GM18511 (cell line): ENCODE data around the gene PIEZO2.

ENCODE experiments used
- ATAC-seq: cut with Tn5 transposase; IDR thresholded peaks from one replicate; pipeline ENCODE4 v1.9.1; 2021; ENCODE audit warnings: mild to moderate bottlenecking, moderate library complexity; ENCODE audit not compliant: unreplicated experiment

The PIEZO2 gene

GRCh38 chr18:10755855-10756254, 393.5 kb downstream of the PIEZO2 start:
- ATAC-seq = no peak

GRCh38 chr18:10754128-10754527, 395.2 kb downstream of the PIEZO2 start:
- ATAC-seq = no peak

- ATAC-seq = no peak
Observed at GRCh38 chr18:10752382-10752781, 397.0 kb downstream of the PIEZO2 start.

DNA sequence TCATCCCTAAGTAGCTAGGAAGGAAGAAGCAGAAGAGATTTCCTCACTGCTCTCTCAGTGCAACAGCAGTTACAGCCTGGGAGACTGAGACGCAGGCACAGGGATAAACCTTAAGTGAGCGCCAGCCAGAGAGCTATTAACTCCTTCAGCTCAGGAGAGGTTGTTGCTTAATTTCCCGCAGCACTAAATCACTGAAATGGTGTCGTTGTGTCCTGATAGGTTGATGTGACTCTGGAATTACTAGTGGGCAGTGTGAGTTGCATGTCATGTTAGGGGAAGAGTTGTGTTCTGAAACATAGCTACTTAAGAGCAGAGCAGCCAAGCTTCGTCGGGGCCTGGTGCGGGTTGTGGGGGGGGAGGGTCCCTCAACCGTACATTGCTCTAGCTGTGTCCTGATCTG, 397.7 kb downstream of the PIEZO2 start:
- ATAC-seq = no peak

GRCh38 chr18:10750191-10751035, 399.0 kb downstream of the PIEZO2 start:
- no peak for ATAC-seq

GRCh38 chr18:10748641-10749040, 400.7 kb downstream of the PIEZO2 start:
- no peak for ATAC-seq

DNA sequence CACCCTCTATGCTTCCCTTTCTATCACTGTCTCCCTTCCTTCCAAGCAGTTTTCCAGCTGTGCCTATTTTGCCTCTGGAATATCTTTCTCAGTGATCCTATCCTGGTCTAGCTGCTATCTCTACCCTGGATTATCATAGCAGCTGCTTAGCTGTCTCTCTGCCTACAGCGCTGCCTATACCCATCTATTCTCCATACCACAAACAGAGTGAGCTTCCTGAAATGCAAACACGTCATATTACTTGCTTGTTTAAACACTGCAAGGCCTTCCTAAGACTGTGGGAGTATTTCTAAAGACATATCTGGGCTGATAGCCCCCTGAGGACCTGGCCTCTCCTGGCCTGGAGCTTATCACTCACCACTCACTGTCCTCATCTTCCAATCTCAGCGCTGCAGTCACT, 403.4 kb downstream of the PIEZO2 start:
- no peak for ATAC-seq

DNA sequence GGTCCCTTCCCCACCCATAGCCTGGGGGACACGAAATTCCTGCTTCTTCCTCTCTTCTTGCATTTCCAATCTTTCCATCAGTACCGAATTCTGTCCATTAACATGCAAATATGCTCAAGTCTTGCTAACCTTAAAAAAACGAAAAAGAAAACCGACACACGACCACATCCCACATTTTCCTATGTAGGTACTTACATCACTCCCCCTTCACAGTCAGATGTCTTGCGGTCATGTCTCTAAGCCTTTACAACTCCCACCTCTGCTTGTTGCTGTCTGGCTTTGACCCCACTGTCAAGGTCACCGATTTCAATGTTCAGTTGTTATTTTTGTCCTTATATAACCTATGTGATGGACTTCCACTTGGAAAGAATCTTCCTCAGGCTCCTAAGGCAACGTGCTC, 404.1 kb downstream of the PIEZO2 start:
- ATAC-seq = no peak

DNA sequence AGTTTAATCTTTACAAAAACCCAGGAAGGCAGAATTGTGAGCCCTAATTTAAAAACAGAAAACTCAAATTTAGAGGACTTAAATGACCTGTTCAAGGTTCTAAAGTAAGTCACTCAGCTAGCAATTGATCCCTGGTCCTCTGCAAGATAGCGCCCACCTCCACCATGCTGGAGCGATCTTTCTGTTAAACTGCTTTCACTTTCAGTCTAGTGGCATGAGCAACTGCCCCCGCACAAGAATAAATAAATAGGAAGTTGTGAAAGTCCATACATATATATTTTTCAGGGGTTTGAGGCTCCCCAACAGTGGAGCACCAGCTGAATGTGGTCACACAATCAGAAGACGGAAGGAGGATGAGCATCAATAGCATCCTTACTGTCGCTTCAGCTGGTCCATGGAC, 405.6 kb downstream of the PIEZO2 start:
- ATAC-seq = no peak

- ATAC-seq = no peak
Observed at GRCh38 chr18:10739152-10739551, 410.2 kb downstream of the PIEZO2 start.

DNA sequence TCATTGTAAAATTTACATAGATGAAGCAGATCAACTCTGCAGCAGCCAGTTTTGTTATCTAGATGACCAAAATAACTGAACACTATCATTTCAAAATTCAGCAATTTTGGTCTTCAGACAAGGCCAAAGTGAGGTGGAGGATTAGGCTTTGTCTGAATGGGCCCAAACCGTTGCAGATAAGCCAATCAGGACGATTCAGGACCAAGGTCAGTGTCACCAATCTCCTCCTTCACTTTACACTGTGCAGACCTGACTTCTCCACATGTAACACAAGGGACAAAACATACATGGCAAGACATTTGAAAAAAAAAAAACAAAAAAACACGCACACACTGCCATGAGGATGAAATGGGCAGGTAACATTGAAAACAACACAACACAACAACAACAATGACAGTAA, 412.4 kb downstream of the PIEZO2 start:
- ATAC-seq = no peak

DNA sequence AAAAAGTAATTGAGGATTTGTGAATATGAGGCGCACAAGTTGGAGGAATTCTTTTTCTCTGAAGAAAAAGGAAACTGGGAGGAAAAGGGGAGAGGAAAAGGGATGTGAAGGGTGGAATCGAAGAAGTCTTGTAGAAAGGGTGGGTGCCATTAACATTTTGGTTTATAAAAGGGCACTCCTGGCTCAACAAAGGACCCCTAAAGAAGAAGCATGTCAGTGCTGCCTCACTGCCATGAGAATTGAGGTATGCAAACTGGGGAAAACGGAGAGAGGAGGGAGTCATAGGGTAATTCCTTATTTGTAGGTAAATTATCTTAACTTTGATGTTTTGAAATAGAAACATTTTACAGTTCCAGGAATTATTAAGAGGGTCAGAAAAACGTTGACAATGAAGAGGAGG, 416.4 kb downstream of the PIEZO2 start:
- no peak for ATAC-seq

DNA sequence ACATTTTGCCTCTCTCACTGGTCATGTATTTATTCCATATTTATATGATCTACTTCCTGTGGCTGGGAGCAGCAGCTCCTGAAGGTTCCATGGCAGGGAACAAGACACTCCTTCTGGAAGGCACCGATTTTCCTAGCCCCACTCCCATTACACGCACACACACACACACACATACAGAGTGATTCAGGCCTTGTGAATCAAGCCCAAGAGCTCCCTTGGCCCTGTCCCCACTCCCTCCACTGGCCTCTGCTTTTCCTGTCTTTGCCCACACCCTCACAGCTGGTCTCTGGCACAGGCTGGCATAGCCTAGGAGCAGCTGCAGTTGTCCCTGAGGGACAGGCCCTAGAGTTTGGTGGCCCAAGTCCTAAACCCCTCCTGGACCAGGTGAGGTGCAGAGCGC, 421.9 kb downstream of the PIEZO2 start:
- no peak for ATAC-seq

DNA sequence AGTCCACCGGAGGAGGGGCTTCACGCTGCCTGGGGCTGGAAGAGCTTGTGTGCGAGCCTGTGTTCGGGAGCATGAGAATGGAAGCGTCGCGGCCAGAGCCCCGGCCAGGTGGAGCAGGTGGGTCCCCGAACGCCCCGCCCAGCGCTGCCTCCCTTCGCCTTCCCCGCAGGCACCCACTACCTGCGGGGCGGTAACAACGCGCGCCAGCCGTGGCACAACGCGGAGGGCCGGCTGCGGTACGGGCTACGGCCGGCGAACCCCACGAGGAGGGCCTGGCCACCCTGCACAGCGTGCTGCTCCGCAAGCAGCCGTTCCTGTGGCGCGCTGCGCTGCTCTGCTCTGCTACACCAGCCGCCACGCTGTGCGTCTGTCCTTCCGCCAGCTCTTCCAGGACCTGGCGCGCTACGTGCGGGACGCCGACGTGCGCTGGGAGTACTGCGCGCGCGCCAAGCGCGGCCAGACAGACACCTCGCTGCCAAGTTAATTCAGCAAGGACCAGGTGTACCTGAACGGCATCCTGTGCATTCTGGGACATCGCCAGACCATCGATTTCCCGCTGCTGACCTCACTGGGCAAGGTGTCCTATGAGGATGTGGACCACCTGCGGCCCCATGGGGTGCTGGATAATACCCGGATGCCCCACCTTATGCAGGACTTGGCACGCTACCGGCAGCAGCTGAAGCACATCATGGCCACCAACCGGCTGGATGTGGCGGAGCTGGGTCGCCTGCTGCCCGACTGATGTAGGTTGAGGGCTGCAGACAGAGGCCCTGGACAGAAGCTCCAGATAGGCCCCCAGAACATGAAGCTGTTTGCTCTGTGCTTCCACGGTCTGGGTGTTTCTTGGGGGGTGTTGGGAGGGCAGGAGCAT, 422.9 kb downstream of the PIEZO2 start:
- ATAC-seq = no peak

DNA sequence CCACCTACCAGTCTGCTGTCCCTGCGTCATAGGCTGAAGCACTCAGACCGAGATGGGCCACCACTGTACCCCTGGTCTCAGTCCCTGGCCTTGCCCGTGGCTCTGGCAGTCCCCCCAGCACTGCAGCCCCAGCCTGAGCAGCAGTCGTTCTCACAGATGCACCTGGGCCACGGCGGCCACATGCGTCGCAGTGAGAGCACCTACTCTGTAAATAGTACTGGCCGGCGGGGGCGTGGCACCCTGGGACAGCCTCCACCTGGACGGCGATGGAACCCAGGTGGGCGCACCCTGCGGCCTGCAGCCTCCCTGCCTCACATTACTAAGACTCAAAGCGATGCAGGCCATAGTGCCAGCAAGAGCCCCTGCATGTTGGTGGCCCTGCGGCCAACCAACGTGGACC, 424.7 kb downstream of the PIEZO2 start:
- ATAC-seq = no peak

GRCh38 chr18:10723496-10723895, 425.9 kb downstream of the PIEZO2 start:
- no peak for ATAC-seq

DNA sequence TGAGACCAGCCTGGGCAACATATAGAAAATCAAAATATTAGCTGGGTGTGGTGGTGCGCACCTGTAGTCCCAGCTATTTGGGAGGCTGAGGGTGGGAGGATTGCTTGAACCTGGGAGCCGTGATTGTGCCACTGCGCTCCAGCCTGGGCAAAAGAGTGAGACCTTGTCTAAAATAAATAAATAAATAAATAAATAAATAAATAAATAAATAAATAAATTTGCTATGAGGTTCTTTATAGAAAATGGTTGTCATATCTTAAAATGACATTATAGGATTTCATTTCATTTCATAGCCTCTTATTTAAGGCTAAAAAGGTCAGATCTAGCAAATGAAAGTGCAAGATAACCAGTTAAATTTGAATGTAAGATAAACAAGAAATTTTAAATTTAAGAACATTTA, 430.6 kb downstream of the PIEZO2 start:
- ATAC-seq = no peak

GRCh38 chr18:10715791-10716190, 433.6 kb downstream of the PIEZO2 start:
- ATAC-seq = no peak

DNA sequence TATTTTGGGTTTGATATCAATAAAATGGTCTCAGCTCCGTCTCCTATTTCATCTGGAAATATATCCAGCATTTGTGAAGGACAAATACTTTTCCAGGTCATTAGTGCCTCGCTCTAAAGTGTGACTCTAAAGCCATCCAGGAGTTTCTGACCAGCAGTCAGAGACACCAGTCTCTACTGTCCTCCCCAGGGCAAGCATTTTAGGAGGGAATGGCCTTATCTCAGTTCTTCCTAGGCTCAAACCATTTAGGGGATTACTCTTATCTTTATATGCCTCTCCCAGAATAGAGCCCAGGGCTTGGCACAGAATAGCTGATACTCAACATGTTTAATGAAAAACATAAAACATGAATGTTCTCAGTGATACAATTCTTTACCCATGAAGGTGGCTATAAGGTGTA, 436.0 kb downstream of the PIEZO2 start:
- ATAC-seq = no peak

- ATAC-seq = no peak
Observed at GRCh38 chr18:10707294-10707693, 442.1 kb downstream of the PIEZO2 start.

GRCh38 chr18:10705786-10706185, 443.6 kb downstream of the PIEZO2 start:
- no peak for ATAC-seq

- no peak for ATAC-seq
Observed at GRCh38 chr18:10705291-10705690, 444.1 kb downstream of the PIEZO2 start.
